Esophagus muscularis mucosa (tissue), 3 donors: ENCODE measurements around the gene PTCD1.

ENCODE experiments used
- CTCF ChIP-seq, 3 experiments: fragments of 200-600 bp in 2 of 3; fragments of 450-650 bp in 1 of 3; sonication (generic) in 2 of 3; IDR thresholded peaks; one replicate each; pipeline ENCODE4 v1.5.1; 2017 to 2019; ENCODE audit warnings: antibody characterized with exemption in 3 of 3, mild to moderate bottlenecking in 2 of 3, moderate library complexity in 1 of 3
- POLR2A ChIP-seq: fragments of 450-650 bp; IDR thresholded peaks from one replicate; pipeline ENCODE4 v1.6.1; 2017; ENCODE audit warnings: antibody characterized with exemption, moderate library complexity, mild to moderate bottlenecking, low read depth

GRCh38 chr7:99457650-99458493, 19.3 kb upstream of the PTCD1 start:
- TF ChIP-seq CTCF (IDR thresholded peaks at IDR 0.05), result no peak
- TF ChIP-seq POLR2A, result no peak
